NCI-H446 (cell line): ENCODE data around the gene MYBBP1A.

Source experiments
- DNase-seq, 2 experiments: peaks; one replicate each; lab custom pipeline; 2025; lab: John Stamatoyannopoulos, UW

Gene MYBBP1A

GRCh38 chr17:4501295-4501949 is 53.8 kb downstream of the MYBBP1A start:
- DNase-seq, result no peak

- DNase-seq, result no peak
Measured at GRCh38 chr17:4500191-4500571, 55.0 kb downstream of the MYBBP1A start.

GRCh38 chr17:4499431-4500190 is 55.6 kb downstream of the MYBBP1A start:
- DNase-seq, result no peak

- DNase-seq, result peak in 1 of 2 experiments; percentile 70
Measured at GRCh38 chr17:4498461-4499397, 56.5 kb downstream of the MYBBP1A start, which contains the start of gene SPNS2. Gene SPNS2 (plus strand): TSS chr17:4498881. CDS start chr17:4499048, 167 bp downstream.

- DNase-seq, result no peak
Measured at GRCh38 chr17:4497101-4497824, 57.9 kb downstream of the MYBBP1A start.

GRCh38 chr17:4492721-4493561 is 62.2 kb downstream of the MYBBP1A start:
- no peak for DNase-seq

GRCh38 chr17:4490637-4491061 is 64.5 kb downstream of the MYBBP1A start:
- DNase-seq, result no peak

- DNase-seq, result no peak
Measured at GRCh38 chr17:4490109-4490591, 65.0 kb downstream of the MYBBP1A start.

- DNase-seq, result no peak
Measured at GRCh38 chr17:4488989-4489595, 66.1 kb downstream of the MYBBP1A start.
